ENCODE results near the gene DHRS7C. TPM values are rescaled to one million over a fixed set of nuclear protein-coding genes. Genes with fewer than 3 reads are reported as not detected.

Gene DHRS7C
- total and polyA plus RNA-seq, 2 donors (not counting 3 experiments of a cell fraction or from before 2014, with no cell fraction given) = not detected

DNA sequence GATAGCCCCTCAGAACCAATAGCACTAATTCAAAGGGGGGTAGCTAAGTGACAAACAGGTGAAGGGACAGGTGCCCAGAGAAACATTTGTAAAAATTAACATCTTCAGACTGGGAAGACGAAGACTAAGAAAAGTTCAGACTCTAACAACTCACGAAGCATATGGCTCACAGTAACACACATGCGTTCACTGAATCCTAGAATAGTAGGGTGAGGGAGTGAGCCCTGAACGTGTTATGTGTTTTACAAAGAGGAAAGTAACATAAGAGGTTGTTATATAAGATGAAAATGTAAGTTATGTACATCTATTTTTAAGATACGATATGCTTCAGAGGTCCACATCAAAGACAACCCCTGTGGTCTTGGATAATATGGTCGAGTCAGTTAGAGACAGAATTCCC is 15.3 kb upstream of the DHRS7C start:
- no TSS peak for BruUV-seq (replicated peaks)
- TF ChIP-seq, protein P1, sequence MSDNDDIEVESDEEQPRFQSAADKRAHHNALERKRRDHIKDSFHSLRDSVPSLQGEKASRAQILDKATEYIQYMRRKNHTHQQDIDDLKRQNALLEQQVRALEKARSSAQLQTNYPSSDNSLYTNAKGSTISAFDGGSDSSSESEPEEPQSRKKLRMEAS (IDR thresholded peaks at IDR 0.05; ENCODE audit: insufficient read depth, insufficient read length) = no peak
- TF ChIP-seq, protein P2, sequence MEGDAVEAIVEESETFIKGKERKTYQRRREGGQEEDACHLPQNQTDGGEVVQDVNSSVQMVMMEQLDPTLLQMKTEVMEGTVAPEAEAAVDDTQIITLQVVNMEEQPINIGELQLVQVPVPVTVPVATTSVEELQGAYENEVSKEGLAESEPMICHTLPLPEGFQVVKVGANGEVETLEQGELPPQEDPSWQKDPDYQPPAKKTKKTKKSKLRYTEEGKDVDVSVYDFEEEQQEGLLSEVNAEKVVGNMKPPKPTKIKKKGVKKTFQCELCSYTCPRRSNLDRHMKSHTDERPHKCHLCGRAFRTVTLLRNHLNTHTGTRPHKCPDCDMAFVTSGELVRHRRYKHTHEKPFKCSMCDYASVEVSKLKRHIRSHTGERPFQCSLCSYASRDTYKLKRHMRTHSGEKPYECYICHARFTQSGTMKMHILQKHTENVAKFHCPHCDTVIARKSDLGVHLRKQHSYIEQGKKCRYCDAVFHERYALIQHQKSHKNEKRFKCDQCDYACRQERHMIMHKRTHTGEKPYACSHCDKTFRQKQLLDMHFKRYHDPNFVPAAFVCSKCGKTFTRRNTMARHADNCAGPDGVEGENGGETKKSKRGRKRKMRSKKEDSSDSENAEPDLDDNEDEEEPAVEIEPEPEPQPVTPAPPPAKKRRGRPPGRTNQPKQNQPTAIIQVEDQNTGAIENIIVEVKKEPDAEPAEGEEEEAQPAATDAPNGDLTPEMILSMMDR (IDR thresholded peaks at IDR 0.05; ENCODE audit: extremely low read depth in 1 of 2, insufficient read depth in 1 of 2, low read depth in 1 of 2, low read length in 2 of 2) = no peak
- TF ChIP-seq EZH2 (IDR thresholded peaks at IDR 0.05; ENCODE audit: borderline replicate concordance, low read depth, low read length, severe bottlenecking) (no peak), POLR2A (IDR thresholded peaks at IDR 0.05; ENCODE audit: low read depth, low read length) (no peak), FOS (IDR thresholded peaks at IDR 0.05; ENCODE audit: borderline replicate concordance, insufficient read depth, low read length) (no peak), POLR2AphosphoS5 (IDR thresholded peaks at IDR 0.05; ENCODE audit: insufficient read depth, low read depth, low read length) (no peak), JUN (IDR thresholded peaks at IDR 0.05; ENCODE audit: borderline replicate concordance, insufficient read depth, insufficient read length, low read depth) (no peak)
- Histone ChIP-seq H3K27ac (ENCODE audit: insufficient read depth, low read depth, low read length) (no peak overlapping the region), H3K36me3 (ENCODE audit: control insufficient read depth in 2 of 2, extremely low read depth in 1 of 2, insufficient read depth in 2 of 2, low read length in 2 of 2) (no peaks in the 10 kb centered on the region), H4K20me1 (replicated peaks; ENCODE audit: control insufficient read depth, extremely low read depth, insufficient read depth, low read length) (no peaks in the 10 kb centered on the region), H2AFZ (ENCODE audit: low read depth, low read length) (no peak overlapping the region), H3K4me3 (replicated peaks in 1 of 3; ENCODE audit: insufficient read depth in 1 of 3, low read depth in 1 of 3, low read length in 3 of 3) (no peak overlapping the region), H3K9ac (replicated peaks; ENCODE audit: extremely low read depth, insufficient read depth, low read length) (no peak overlapping the region), H3K79me2 (ENCODE audit: control insufficient read depth, insufficient read depth, low read length) (no peaks in the 10 kb centered on the region), H3K4me1 (ENCODE audit: control insufficient read depth, extremely low read depth, insufficient read depth, low read length) (no peaks in the 10 kb centered on the region), H3K9me1 (replicated peaks; ENCODE audit: control insufficient read depth, extremely low read depth, insufficient read depth, low read length) (no peaks in the 10 kb centered on the region), H3K4me2 (ENCODE audit: insufficient read depth, low read length) (no peak overlapping the region), H3K27me3 (ENCODE audit: control insufficient read depth in 2 of 2, insufficient read depth in 2 of 2, low read length in 2 of 2) (no peaks in the 10 kb centered on the region), H3K9me3 (replicated peaks; ENCODE audit: control insufficient read depth, insufficient read depth, low read length) (peaks cover 10% of the 10 kb centered on the region)
- FAIRE-seq = no peak
- dilution Hi-C loops (cut with MboI; ENCODE audit: extremely low pct_ligation_motif_present, low sequenced_read_pairs) (no loop called here), intact Hi-C loops (cut with micrococcal nuclease) (no loop called here)
- ChIA-PET CTCF (no interaction called here), POLR2A (no interaction called here)
- DNase-seq (ENCODE audit: low read depth, low spot score) = no peak

Measured in endothelial cell of umbilical vein (primary cell).